PC-9 (cell line): Measurements from ENCODE around the gene PPP2R5C.

Experiments
- CTCF ChIP-seq: fragments of 200-600 bp; sonication (generic); conservative IDR thresholded peaks from 2 replicates; pipeline ENCODE4 v1.6.1; 2017; ENCODE audit warnings: mixed run types, antibody characterized with exemption, mild to moderate bottlenecking, moderate library complexity
- EZH2 ChIP-seq: fragments of 200-600 bp; sonication (generic); IDR thresholded peaks from 2 replicates; pipeline ENCODE4 v1.8.0; 2017; ENCODE audit warnings: antibody characterized with exemption, low read depth

- TF ChIP-seq CTCF (no peak), EZH2 (no peak)
These were observed 136.9 kb downstream of the PPP2R5C start for GRCh38 chr14:101898416-101898815.
